Colonic mucosa (tissue), 4 donors: ENCODE data around the gene CNDP1. TPM values are rescaled to one million over a fixed set of nuclear protein-coding genes. Genes with fewer than 3 reads are reported as not detected.
A peak's percentile ranks its signal among the peaks of the same experiment; 100 is the strongest.
"Not testable (repeated sequence)": the region's sequence is repeated elsewhere in the genome, so short reads cannot be mapped to it uniquely, and the experiment has no call there.

ENCODE experiments used
- DNase-seq: peaks from one replicate; pipeline ENCODE4 v3.0.0-alpha.2; 2020
- H3K27ac ChIP-seq: fragments of 200-600 bp; one replicate; pipeline ENCODE4 v1.8.0; 2021
- H3K27me3 ChIP-seq: fragments of 200-600 bp; one replicate; pipeline ENCODE4 v1.8.0; 2021
- H3K36me3 ChIP-seq: fragments of 200-600 bp; one replicate; pipeline ENCODE4 v1.8.0; 2021
- H3K4me1 ChIP-seq: fragments of 200-600 bp; one replicate; pipeline ENCODE4 v1.8.0; 2021; ENCODE audit warnings: mild to moderate bottlenecking
- H3K4me3 ChIP-seq: fragments of 200-600 bp; one replicate; pipeline ENCODE4 v1.8.0; 2021
- H3K9ac ChIP-seq, 2 donors: one replicate each; pipeline ENCODE4 v1.7.0; 2013; ENCODE audit warnings: control low read depth in 2 of 2, low read depth in 2 of 2, low read length in 2 of 2
- H3K9me3 ChIP-seq: fragments of 200-600 bp; one replicate; pipeline ENCODE4 v1.8.0; 2021
- CTCF ChIP-seq: fragments of 200-600 bp; IDR thresholded peaks from one replicate; pipeline ENCODE4 v1.8.0; 2022; ENCODE audit warnings: antibody characterized with exemption, mild to moderate bottlenecking
- intact Hi-C: fragments of 100-400 bp; cut with DNase I; formaldehyde crosslinking; loops from one replicate; pipeline ENCODE4 v1.14.1; 2022
- total RNA-seq, 2 donors: library from RNA; stranded (reverse); fragmentation: NEBNext Ultra II Directional in 1 of 2; extraction: Animal tissue kit (Norgen Biotek cat#: 25700) in 1 of 2; gene quantifications; one replicate each; pipeline ENCODE4 v1.2.1, GENCODE V29; 2021
- donor health status: healthy.
- donor health status: DM: no; HTN: no; CAD: no.
- donor health status: DM: no; HTN: no; CAD: no.

CNDP1 gene
- total RNA-seq, 2 donors from 2014 or later, result 0.10 TPM; not detected in 1

DNA sequence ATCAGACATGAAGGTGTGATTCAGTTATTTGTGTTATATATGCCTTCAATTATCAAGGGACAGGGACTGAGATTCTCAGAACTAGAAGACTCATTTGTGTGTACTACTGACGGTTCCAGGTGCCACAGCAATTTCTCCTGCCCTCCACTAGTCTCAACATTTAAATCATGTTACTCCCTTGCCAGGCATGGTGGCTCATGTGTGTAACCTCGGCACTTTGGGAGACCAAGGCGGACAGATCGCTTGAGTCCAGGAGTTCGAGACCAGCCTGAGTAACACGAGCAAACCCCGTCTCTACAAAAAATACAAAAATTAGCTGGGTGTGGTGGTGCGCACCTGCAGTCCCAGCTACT lies 37.0 kb upstream of the CNDP1 start:
- no peak for TF ChIP-seq CTCF
- H3K9me3 ChIP-seq, result no peaks in the 10 kb centered on the region
- H3K4me1 ChIP-seq, result peaks cover 20% of the 10 kb centered on the region
- H3K27me3 ChIP-seq, result no peaks in the 10 kb centered on the region
- H3K27ac ChIP-seq, result peak overlapping the region; percentile 91
- no peak for DNase-seq
- peak overlapping the region in 1 of 2 donors; percentile 82 for H3K9ac ChIP-seq
- intact Hi-C loops, result loop anchor here (10.0 kb wide), 1 partner anchor 302 kb away; no protein-coding TSS in a partner anchor
- no peaks in the 10 kb centered on the region for H3K36me3 ChIP-seq
- peak overlapping the region; percentile 96 for H3K4me3 ChIP-seq

GRCh38 chr18:74497778-74498177 lies 36.5 kb upstream of the CNDP1 start:
- Histone ChIP-seq H3K4me1 (peaks cover 20% of the 10 kb centered on the region), H3K4me3 (no peak overlapping the region), H3K9me3 (no peaks in the 10 kb centered on the region), H3K36me3 (no peaks in the 10 kb centered on the region), H3K27me3 (no peaks in the 10 kb centered on the region), H3K27ac (peak overlapping the region; percentile 83), H3K9ac (no peak overlapping the region)
- intact Hi-C loops, result loop anchor here (10.0 kb wide), 1 partner anchor 303 kb away; no protein-coding TSS in a partner anchor
- TF ChIP-seq CTCF, result no peak
- DNase-seq, result no peak

DNA sequence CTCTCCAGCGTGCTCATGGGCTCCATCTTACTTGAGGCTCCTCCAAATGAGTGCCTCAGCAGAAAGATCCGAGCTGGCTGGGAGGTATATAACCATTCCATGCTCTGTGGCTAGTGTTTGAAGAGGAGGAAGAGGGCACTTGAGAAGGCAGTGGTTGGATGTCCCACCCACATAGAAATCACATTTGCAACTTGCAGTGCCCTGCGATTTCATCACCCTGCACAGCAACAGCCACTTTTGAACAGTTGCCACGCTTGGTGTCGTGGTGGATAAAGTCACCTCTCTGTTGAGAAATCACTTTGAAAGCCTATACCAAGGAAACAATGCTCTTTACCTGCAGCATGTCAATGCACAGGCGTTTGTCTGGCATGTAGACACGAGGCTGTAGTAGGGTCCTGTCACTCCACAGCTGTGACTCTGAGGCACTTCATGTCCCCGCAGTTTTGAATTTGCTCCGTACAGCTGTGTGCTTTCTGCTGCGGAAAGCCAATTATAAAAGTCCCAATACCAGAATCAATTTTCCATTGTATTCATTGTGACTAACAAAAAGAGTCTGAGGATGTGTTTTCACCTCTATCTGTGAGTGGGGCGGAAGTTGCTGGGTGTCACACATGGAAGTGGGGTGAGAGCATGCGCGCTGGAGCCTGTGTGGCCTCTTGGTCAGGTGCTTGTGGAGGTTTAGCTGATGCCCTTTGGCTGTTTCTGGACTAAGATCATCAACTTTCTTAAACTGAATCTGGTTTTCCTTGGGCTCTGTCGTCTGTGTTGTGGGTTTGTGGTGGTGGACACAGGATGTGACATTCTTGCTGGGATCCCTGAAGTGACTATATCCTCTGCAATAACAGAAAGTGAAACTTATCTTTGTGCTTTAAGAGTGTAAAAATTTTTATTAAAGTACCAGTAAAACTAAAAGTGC lies 35.3 kb upstream of the CNDP1 start:
- intact Hi-C loops, result loop anchor here (10.0 kb wide), 1 partner anchor 304 kb away; no protein-coding TSS in a partner anchor
- no peak for TF ChIP-seq CTCF
- Histone ChIP-seq H3K4me1 (peaks cover 20% of the 10 kb centered on the region), H3K27me3 (no peaks in the 10 kb centered on the region), H3K36me3 (no peaks in the 10 kb centered on the region), H3K27ac (peak overlapping the region; percentile 83), H3K4me3 (peak overlapping the region; percentile 22), H3K9me3 (no peaks in the 10 kb centered on the region), H3K9ac (peak overlapping the region in 1 of 2 donors; percentile 85)
- peak; percentile 59 for DNase-seq

GRCh38 chr18:74499633-74500032 lies 34.7 kb upstream of the CNDP1 start:
- peak overlapping the region in 1 of 2 donors; percentile 85 for H3K9ac ChIP-seq
- H3K27me3 ChIP-seq, result no peaks in the 10 kb centered on the region
- peak overlapping the region; percentile 83 for H3K27ac ChIP-seq
- intact Hi-C loops, result loop anchor here (5.0 to 10.0 kb wide), 2 partner anchors 98 to 305 kb away; partner anchors contain the start of gene ZNF407
- TF ChIP-seq CTCF, result no peak
- DNase-seq, result peak; percentile 89
- peaks cover 20% of the 10 kb centered on the region for H3K4me1 ChIP-seq
- peaks cover 5% of the 10 kb centered on the region for H3K36me3 ChIP-seq
- H3K9me3 ChIP-seq, result no peaks in the 10 kb centered on the region
- H3K4me3 ChIP-seq, result peak overlapping the region; percentile 22

DNA sequence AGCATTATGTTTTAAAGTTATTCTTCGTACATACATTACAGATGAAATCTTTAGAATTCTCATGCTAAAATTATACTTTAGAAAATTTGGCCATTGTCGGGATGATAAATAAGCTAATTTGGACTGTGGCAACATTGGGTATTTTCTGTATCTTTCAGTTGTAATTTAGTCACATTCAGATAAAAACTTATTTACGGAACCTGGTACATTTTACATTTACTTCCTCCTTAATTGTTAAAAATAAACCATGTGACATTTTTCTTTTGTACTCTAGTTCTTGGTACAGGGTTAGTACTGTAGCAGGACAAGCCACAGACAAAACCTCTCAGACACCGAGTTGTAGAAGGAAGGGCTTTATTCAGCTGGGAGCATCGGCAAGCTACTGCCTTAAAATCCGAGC lies 33.9 kb upstream of the CNDP1 start:
- Histone ChIP-seq H3K27me3 (no peaks in the 10 kb centered on the region), H3K36me3 (peaks cover 8% of the 10 kb centered on the region), H3K4me1 (peaks cover 20% of the 10 kb centered on the region), H3K9me3 (no peaks in the 10 kb centered on the region), H3K27ac (peak overlapping the region; percentile 83), H3K9ac (peak overlapping the region in 1 of 2 donors; percentile 85), H3K4me3 (peak overlapping the region; percentile 22)
- DNase-seq, result no peak
- no peak for TF ChIP-seq CTCF
- intact Hi-C loops, result loop anchor here (5.0 kb wide), 1 partner anchor 97 kb away; the partner anchor contains the start of gene ZNF407

- H3K27me3 ChIP-seq, H3K36me3 ChIP-seq, H3K9me3 ChIP-seq, DNase-seq: not testable (repeated sequence)
- intact Hi-C loops, result loop anchor here (5.0 kb wide), 1 partner anchor 97 kb away; the partner anchor contains the start of gene ZNF407
- Histone ChIP-seq H3K4me3 (peak overlapping the region; percentile 22), H3K27ac (peak overlapping the region; percentile 83), H3K4me1 (peaks cover 20% of the 10 kb centered on the region), H3K9ac (peak overlapping the region; percentile 12 to 85)
These were observed 33.5 kb upstream of the CNDP1 start for GRCh38 chr18:74500774-74501173.
